Fibroblast of pulmonary artery (primary cell): ENCODE results near the gene FAM135A.

Experiments used
- DNase-seq: peaks from one replicate; pipeline ENCODE4 v3.0.0-alpha.2; 2010; ENCODE audit warnings: low read depth
- H3K4me3 ChIP-seq: replicated peaks from 2 replicates; pipeline ENCODE4 v1.5.1; 2011; ENCODE audit warnings: low read depth, mild to moderate bottlenecking, control low read depth, low read length, moderate library complexity
- TF ChIP-seq, protein P1 (sequence below): IDR thresholded peaks from 2 replicates; pipeline ENCODE4 v1.5.1; 2011; ENCODE audit warnings: mild to moderate bottlenecking, control low read depth, low read length, inconsistent platforms; ENCODE audit errors: missing control alignments

The FAM135A gene

DNA sequence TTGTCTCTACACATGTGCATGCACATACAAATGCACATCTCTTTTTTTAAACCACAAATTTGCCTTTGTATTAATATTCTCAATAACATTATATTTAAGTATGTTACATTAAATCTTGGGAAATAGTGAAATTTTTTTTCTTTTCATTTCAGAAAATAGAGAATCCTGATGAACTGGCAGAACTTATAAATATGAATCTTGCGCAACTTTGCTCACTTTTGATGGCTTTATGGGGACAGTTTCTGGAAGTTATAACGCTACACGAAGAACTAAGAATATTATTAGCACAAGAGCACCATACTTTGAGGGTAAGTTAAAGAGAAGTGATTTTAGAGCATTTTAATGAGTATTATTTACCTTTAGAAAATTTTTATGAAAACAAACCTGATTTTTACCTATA lies 89.2 kb downstream of the FAM135A start:
- no peak for DNase-seq
- no peak overlapping the region for H3K4me3 ChIP-seq
- TF ChIP-seq, protein P1, sequence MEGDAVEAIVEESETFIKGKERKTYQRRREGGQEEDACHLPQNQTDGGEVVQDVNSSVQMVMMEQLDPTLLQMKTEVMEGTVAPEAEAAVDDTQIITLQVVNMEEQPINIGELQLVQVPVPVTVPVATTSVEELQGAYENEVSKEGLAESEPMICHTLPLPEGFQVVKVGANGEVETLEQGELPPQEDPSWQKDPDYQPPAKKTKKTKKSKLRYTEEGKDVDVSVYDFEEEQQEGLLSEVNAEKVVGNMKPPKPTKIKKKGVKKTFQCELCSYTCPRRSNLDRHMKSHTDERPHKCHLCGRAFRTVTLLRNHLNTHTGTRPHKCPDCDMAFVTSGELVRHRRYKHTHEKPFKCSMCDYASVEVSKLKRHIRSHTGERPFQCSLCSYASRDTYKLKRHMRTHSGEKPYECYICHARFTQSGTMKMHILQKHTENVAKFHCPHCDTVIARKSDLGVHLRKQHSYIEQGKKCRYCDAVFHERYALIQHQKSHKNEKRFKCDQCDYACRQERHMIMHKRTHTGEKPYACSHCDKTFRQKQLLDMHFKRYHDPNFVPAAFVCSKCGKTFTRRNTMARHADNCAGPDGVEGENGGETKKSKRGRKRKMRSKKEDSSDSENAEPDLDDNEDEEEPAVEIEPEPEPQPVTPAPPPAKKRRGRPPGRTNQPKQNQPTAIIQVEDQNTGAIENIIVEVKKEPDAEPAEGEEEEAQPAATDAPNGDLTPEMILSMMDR: no peak

DNA sequence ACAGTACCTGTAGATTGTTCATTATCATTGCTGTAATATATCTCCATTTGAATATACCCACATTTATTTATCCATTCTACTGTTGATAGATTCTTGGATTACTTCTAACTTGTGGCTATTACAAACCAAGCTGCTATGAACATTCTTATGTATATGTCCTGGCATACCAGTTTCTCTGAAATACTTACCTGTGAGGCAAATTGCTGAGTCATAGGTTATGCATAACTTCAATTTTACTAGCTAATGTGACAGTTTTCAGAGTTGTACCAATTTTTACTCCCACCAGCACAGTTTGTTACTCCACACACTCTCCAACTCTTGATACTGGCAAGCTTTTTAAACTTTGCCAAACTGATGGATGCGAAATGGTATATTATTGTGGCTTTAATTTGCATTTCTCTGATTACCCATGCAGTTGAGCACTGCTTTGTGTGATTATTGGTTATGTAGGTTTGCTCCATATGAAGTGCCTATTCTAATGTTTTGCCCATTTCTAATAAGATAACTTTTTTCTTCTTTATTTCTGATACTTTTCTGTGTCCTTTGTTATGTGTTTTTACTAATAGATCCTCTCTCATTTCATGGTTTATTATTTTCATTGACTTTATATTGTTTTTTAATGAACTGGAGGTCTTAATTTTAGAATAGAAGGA lies 90.6 kb downstream of the FAM135A start:
- DNase-seq: no peak
- TF ChIP-seq, protein P1: no peak
- H3K4me3 ChIP-seq: no peak overlapping the region

DNA sequence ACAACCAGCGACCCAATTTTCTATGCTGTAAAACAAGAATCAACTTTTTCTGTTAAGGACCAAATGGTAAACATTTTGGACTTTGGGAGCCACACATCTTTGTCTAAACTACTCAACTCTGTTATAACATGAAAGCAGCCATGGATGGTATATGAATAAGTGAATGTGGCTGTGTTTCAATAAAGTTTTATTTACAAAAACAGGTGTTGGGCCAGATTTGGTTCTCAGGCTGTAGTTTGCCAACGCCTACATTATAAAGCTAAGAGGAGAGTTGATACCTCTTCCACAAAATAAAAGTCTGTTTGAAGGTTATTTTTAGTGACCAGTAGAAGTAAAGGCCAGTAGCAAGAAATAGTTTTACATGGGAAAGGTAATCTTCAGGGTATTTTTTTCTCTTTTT lies 93.0 kb downstream of the FAM135A start:
- DNase-seq: no peak
- TF ChIP-seq, protein P1: no peak
- H3K4me3 ChIP-seq: no peak overlapping the region

DNA sequence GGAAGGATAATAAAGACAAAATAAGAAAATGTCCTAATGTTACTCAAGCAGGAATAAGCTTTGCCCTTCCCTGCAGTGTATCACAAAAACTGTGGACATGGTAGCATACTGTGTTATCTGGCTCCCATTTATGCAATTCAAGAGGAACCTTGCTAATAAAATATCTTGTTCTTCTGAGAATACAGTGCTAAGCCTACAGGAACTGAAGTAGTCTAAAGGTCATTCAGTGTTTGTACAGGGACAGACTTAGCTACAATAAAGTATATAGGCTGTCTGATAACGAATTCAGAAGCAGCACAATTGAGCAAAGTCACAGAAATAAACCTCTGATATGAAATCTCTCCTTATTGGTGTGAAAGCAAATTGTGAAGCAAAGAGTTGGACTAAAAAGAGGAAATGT lies 93.9 kb downstream of the FAM135A start:
- DNase-seq: no peak
- TF ChIP-seq, protein P1: no peak

DNA sequence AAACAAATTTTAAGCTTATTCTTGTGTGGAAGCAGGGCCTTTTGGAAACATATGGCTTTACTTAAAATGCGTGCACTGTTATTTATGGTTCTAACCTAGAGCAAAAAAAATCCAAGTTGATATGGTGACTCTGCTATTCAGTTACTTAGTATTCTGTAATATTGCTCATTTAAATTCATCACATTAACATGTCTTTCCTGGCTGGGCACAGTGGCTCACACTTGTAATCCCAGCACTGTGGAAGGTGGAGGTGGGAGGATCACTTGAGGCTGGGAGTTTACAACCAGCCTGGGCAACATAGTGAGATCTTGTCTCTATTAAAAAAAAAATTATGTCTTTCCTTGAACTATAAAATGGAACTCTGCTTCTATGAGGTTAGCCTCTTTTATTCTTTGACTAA lies 95.6 kb downstream of the FAM135A start:
- H3K4me3 ChIP-seq: no peak overlapping the region
- no peak for DNase-seq
- TF ChIP-seq, protein P1: no peak

More for the DNA sequence above, 93.9 kb downstream of the FAM135A start:
- H3K4me3 ChIP-seq: no peak overlapping the region

DNA sequence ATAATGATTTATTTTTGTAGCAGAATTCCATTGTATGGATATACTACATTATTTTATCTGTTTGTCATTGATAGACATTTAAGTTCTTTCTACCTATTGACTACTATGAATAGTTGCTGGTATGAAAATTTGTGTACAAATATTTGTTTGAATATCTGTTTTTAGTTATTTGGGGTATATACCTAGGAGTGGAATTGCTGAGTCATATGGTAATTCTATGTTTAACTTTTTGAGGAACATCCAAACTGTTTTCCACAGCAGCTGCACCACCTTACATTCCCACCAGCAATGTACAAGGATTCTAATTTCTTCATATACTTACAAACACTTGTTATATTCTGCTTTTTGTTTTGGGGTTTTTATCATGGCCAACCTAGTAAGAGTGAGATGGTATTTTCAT lies 97.3 kb downstream of the FAM135A start:
- DNase-seq: no peak
- no peak overlapping the region for H3K4me3 ChIP-seq
- TF ChIP-seq, protein P1: no peak

DNA sequence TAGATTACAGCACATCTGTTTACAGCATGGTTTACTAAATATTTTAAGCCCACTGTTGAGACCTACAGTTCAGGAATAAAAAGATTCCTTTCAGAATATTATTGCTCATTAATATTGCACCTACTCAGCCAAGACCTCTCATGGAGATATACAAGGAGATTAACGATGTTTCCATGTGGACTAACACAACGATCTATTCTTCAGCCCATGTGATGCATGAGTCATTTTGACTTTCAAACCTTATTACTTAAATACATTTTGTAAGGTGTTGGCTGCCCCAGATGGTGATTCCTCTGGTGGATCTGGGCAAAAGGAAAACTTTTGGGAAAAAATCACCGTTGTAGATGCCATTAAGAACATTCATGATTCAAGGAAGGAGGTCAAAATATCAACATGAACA lies 105.4 kb downstream of the FAM135A start:
- no peak for DNase-seq

More for the DNA sequence above, 105.4 kb downstream of the FAM135A start:
- TF ChIP-seq, protein P1: no peak
- no peak overlapping the region for H3K4me3 ChIP-seq
